GM18526 (cell line): Measurements from ENCODE around the gene AGMO.

Source experiments
- POLR2A ChIP-seq: IDR thresholded peaks from 3 replicates; pipeline ENCODE4 v1.6.1; 2011; ENCODE audit not compliant: insufficient read length; ENCODE audit errors: extremely low read depth

AGMO gene

DNA sequence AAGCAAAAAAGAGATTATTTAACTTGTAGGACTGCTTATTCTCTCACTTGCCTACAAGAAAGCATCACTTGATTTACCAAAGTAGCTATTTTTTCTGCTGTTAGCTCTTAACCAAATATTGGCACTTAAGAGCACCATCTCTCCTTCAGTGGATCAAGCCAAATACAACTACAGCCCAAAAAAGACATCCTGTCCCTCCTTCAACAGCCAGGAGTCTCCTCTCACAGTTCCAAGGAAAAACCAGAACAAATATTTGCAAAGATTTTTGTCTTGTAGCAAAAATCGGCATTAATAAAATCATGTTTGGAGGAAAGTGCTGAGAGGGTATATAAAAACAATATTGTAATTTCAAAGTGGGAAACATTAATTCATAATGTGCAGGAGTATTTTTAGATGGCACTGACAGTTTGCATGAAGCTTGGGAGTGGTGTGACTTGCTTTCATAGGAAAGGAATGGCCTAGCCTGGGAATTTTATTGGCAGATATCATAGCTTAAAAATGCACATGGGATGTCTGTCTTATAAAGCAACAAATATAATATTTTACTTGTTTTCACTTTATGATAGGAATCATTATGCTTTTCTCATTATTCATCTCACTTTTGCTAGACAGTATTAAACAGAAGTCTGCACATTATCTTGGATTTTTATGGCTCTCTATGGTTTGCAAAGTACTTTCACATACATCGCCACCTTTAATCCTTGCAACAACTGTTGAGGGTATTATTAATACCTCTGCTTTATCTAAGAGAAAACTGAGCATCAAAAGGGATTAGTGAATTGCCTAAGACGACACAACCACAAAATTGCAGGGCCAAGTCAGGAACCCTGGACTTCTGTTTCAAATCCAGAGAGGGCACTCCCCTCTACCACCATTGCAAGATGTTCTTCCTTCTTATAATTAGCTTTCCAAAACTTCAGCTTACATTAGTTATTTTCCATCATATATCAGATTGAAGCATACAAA lies 103.5 kb downstream of the AGMO start:
- no peak for TF ChIP-seq POLR2A

DNA sequence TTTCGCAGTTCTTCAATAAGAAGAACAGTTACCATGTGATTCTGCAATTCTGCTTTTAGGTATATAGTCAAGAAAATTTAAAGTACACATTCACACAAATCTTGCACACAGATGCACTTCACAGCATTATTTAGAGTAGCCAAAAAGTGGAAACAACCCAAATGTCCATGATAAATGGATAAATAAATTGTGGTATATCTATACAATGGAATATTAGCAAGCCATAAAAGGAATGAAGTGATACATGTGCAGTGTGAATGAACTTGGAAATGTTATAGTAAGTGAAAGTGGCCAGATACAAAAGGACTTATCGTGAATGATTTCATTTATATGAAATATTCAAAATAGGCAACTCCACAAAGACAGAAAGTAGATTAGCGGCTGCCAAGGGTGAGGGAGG lies 109.1 kb downstream of the AGMO start:
- TF ChIP-seq POLR2A: no peak

DNA sequence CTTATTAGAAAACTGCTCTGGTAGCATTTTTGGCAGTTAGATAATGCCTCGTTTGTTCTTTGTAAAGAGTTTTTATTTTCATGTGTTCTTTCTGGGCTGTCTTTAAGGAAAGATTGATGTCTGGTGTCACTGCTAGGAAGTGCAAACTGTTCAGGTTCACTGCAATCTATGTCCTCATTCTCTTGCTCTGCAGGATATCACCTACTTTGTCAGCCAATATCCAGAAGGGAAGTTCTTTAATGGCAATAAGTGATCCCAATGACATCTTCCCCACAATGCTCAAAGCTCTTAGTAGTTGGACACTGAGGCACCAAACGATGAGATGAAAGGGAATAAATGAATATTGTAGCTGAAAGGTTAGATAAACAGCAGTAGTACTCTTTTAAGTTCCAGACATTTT lies 115.1 kb downstream of the AGMO start:
- no peak for TF ChIP-seq POLR2A

DNA sequence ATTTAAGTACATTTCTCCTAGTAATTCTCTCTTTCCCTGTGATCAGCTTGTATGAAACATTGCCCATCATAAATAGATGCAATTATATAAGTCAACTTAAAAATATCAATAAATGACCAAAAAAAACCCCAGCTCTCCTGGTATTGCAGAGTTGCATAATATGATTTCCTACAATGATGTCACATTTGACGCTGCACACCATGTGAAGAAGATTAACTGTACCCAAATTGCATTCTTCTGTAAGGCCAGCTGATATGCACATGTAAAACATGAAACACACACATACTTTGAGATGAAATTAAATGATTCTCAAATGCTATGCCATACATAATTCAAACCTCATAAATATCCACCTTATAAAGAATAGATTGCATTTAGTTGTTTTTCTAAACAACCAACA lies 115.5 kb downstream of the AGMO start:
- TF ChIP-seq POLR2A: no peak

DNA sequence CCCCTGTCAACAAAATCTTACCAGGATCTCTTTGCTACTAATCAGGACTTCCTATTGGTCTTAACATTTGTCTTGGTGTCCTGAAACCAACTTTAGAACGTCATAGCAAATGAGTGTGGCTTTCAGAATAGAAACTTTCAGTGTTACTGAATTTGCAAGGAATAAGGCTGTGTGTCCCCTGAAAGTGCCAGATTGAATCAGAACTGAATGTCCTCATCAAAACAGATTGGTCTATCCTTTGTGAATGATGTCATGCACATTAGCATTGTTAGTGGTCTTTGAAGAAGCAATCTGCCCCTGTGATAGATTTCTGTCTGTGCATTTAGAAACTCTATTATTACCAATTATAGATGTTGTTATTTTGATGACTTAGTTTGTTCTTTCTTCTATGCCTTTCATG lies 119.9 kb downstream of the AGMO start:
- TF ChIP-seq POLR2A: no peak

DNA sequence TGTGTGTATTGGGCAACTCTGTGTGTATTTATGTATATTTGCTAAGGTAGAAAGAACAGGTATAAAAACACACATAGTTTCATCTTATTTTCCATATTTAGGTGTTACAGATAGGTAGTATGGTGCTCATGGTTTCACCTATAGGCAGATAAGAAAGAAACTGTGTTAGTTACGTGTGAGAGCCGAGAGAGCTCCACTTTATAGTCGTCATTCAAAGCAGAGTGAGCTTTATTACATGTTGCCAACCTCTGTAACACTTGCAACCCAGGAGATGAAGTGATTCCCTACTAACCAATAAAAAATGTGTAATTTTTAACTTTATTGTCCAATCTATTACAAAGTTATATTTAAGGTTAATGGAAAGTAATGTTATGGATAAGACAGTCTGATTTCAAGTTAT lies 121.3 kb downstream of the AGMO start:
- no peak for TF ChIP-seq POLR2A

DNA sequence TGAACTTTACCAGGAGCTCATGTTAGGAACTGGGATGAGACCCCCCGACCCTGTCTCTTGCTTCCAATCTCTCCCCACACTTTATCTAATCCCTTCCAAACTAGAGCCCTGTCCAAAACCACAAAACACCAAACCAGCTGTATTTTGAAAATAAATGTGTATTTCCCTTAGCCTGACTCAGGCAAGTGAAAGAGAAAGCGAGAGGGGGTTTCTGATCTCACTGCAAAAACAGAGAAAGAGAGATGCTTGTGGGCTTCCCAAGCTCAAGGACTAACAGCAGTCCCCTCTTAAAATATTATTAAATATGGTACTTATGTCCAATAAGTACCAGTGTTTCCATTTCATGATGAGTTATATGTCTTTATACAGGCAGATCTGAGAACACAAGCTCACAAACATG lies 122.0 kb downstream of the AGMO start:
- TF ChIP-seq POLR2A: no peak

DNA sequence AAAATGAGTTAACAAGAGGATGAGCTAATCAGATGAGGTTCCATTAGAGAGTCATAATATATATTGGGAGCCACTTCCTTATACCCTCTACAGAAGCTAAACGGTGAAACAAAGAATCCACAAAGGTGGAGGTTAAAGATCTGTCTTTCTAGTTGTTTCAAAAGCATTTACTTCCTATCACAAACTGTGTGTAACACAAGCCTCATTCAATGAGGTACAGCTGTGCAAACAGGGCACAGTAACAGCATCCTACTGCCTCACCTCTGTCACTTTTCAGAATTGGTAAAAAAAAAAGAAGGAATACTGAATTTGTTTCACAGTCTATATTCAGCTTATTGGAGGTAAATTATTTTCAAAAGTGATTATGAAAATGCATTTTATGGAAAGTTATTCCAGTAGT lies 128.7 kb downstream of the AGMO start:
- no peak for TF ChIP-seq POLR2A

DNA sequence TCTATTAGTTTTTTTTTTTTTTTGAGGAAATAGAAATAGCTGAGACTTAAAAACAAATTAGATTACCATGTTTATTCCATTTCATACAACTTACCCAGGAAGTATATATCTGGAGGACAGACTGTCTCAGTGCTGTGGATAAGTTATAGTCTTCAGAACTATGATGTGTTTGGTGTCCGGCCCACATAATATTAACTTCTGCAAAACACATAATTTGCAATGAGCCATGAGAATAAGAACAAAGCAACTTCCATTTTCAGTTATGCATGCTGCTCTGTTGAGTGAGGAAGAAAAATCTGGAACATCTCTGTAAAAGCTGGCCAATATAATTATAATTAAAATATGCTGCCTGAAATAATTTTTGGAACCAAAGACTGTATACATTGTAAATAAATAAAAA lies 130.9 kb downstream of the AGMO start:
- TF ChIP-seq POLR2A: no peak

DNA sequence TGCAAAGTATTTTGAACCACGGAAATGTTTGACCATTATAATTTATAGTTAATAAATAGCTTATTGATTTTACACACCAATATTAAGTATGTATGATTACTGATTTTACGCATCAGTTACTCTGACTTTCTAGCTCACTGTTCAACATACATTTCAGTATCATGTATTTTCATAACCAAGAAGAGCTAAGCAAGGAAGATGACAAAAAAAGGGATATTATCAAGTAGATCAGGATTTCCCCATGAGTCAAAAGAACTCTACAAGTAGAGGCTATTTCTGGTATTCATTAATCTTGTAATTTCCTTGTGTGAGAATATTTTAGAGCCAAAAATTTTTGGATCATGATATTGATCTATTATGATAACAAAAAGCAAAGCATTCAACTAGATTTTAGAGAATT lies 131.6 kb downstream of the AGMO start:
- no peak for TF ChIP-seq POLR2A

DNA sequence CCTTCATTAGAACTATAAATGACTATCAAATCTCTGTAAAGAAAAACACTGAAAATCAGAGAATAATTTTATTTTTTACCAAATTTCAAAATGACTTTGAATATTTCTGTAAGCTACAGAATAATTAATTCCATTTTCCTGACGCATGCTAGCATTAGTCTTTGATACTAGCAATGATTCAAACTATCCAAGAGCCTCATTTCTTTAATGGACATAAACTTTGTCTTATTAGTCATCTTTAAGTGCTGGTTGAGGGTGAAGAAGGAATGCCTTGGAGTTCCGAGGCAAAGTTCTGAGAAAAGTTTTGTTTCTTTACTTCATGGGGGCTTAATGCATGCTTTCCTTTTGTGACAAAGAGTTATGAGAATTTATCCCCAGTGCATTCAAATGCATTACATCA lies 137.3 kb downstream of the AGMO start:
- TF ChIP-seq POLR2A: no peak

DNA sequence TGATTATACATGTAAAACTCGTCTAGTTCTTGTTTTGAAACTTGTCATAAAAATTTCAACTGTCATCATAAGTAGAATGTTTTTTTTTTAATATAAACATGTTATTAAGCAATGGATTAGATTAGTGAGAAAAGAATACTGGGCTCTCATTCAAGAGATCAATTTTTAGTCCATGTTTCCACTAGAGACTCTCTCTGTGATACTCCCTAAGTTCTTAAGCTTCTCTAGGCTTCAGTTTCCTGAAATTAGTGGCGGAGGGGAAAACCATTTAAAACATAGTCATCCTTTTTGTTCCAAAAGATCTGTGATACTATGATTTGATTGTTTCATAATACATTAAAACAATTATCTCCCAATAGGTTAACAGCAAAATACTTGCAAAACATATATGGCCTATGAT lies 142.2 kb downstream of the AGMO start:
- no peak for TF ChIP-seq POLR2A

DNA sequence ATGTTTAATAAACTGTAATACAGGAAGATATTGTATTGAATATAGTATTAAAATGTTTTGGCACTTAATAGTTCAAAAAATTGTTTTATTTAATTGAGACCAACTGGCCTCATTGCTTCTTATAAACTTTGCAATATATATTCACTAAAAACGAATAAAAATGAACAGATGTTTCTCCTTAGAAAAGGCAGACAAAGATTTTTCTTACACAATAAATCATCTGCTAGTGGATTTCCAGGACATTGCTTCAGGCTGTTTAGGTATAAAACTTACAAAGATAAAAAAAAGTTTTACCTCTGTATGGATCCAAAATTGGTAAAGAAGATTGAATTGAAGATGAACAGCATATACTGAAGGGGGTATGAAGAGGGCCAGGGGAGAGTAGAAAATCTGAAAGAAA lies 143.6 kb downstream of the AGMO start:
- no peak for TF ChIP-seq POLR2A

DNA sequence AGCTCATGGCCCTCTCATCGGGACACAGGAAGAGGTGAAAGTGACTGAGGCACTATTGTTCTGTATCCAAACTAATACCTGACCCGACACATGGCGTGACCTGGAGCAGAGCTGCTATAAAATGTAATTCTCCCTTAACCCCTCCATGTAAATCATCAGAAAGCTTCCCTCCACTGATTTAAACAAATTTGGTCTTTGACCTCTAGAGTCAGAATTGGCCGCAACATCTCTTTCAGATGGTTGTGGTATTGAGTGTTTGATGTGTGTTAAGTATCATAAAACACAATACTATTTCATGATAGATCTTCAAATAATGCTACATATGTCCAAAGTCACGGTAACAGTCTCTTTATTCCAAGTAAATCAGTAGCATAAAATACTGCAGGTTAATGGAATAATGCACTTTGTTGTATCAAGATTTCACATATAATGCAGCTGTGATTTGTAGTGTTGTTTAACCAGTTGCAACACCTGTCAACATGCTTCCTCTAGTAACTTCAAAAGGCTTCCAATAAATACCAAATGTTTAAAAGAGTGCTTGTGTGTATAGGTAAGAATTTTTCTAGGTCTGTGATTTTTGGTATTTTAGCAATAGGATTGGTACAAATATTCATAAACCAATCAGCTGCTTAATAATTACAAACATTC lies 144.3 kb downstream of the AGMO start:
- no peak for TF ChIP-seq POLR2A

DNA sequence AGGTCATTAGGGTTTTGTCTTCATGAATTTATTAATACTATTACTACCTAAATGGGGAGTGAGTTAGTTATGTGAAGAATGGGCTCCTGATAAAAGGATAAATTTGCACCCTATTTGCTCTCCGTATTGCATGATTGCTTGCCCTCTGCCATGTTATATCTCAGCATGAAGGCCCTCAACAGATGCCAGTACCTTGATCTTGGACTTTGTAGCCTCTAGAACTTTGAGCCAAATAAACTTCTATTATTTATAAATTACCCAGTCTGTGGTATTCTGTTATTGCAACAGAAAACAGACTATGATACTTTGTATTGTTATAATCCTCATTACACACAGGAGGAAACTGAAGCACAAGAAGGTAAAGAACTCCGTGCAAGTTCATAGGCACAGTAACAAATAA lies 150.8 kb downstream of the AGMO start:
- no peak for TF ChIP-seq POLR2A

DNA sequence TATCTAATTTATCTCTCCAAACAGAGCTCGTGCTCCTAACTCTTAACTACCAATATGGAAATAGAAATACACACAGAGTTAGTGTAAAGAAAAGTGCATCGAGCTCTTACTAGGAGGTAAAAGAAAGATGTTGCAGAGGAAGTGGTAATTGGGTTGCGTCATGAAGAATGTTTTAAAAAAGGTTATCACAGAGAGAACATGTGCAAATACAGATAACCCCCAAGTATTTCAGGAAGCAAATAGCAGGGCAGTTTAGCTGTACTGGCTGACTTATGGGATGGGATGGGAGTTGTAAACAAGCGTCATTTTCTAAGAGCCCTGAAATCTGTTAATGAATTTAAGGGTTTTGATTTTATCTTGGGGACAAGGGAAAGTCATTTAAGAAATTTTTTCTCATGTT lies 153.9 kb downstream of the AGMO start:
- no peak for TF ChIP-seq POLR2A

DNA sequence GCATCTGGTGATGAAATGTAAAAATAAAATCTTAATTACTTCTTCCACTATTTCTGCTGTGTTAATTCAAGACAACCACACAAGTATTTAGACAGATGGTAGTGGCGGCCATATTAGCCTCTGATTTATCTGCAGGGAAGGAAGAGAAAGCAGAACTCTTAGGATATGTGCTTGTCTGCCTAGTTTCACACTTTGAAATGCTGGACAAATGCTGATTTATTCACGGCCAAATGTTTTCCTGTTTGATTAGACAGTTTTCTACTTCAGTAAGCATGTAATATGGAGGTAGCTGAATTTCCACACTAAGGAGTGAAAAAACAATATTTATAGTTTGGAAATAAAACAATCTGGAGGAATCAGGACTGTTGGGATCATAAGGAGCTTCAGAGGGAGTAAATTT lies 158.1 kb downstream of the AGMO start:
- no peak for TF ChIP-seq POLR2A

DNA sequence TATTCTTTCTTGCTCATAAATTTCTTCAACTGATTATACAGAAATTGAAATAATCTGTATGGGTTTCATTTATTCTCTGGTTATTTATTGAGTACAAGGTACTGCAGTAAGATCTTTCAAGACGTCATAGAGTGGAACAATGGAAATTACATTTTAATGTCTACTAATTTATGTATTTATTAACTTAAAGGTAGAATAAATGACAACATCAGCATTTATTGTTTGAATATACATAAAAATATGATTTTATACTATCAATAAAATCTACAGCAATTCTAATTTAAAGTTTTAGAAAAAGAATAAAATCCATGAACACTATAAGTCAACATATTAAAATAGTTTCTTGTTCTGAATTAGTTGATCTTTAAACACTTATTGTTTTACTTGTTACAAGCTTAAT lies 158.5 kb downstream of the AGMO start:
- TF ChIP-seq POLR2A: no peak
